Suprapubic skin (tissue), 4 donors: ENCODE data around the gene GPR146. TPM values are rescaled to one million over a fixed set of nuclear protein-coding genes. Genes with fewer than 3 reads are reported as not detected.

Experiments
- DNase-seq, 2 donors: peaks; one replicate each; pipeline ENCODE4 v3.0.0-alpha.2; 2019; ENCODE audit warnings: low spot score in 2 of 2
- H3K27ac ChIP-seq: fragments of 200-600 bp; sonication (generic); one replicate; pipeline ENCODE4 v1.5.1; 2019
- H3K27me3 ChIP-seq: fragments of 200-600 bp; sonication (generic); one replicate; pipeline ENCODE4 v1.5.1; 2019
- H3K36me3 ChIP-seq: fragments of 200-600 bp; sonication (generic); one replicate; pipeline ENCODE4 v1.5.1; 2019
- H3K4me1 ChIP-seq: fragments of 200-600 bp; sonication (generic); one replicate; pipeline ENCODE4 v1.5.1; 2019
- H3K4me3 ChIP-seq: fragments of 200-600 bp; sonication (generic); one replicate; pipeline ENCODE4 v1.5.1; 2019; ENCODE audit warnings: mild to moderate bottlenecking
- H3K9me3 ChIP-seq: fragments of 200-600 bp; sonication (generic); one replicate; pipeline ENCODE4 v1.5.1; 2019
- EP300 ChIP-seq: sonication (generic); formaldehyde crosslinking; IDR thresholded peaks from one replicate; pipeline ENCODE4 v1.6.1; 2017; ENCODE audit warnings: antibody characterized with exemption
- POLR2A ChIP-seq, 2 donors: fragments of 450-650 bp; IDR thresholded peaks; one replicate each; pipeline ENCODE4 v1.6.1; 2017; ENCODE audit warnings: antibody characterized with exemption in 2 of 2, mild to moderate bottlenecking in 2 of 2, moderate library complexity in 2 of 2
- POLR2AphosphoS5 ChIP-seq, 3 donors: sonication (generic); formaldehyde crosslinking; IDR thresholded peaks; one replicate each; pipeline ENCODE4 v1.6.1; 2017; ENCODE audit warnings: antibody characterized with exemption in 3 of 3
- WGBS: methylation state at CpG from one replicate; pipeline ENCODE4 v1.1.5; 2018; 5-methylcytosine and 5-hydroxymethylcytosine counted together
- total RNA-seq, 4 donors: library from RNA; depleted of rRNA; stranded (reverse); fragments of >200 nt; gene quantifications; one replicate each; pipeline ENCODE4 v1.1.0, GENCODE V29; 2016
- TF ChIP-seq, protein P1 (sequence below), 2 donors: fragments of 200-600 bp in 1 of 2; fragments of 450-650 bp in 1 of 2; sonication (generic) in 1 of 2; IDR thresholded peaks; one replicate each; pipeline ENCODE4 v1.5.1; 2016 to 2019; ENCODE audit warnings: antibody characterized with exemption in 2 of 2, mild to moderate bottlenecking in 1 of 2, moderate library complexity in 1 of 2

GPR146 gene
- total RNA-seq, 4 donors from 2014 or later: 24.1 to 50.8 (median 39.3) TPM

DNA sequence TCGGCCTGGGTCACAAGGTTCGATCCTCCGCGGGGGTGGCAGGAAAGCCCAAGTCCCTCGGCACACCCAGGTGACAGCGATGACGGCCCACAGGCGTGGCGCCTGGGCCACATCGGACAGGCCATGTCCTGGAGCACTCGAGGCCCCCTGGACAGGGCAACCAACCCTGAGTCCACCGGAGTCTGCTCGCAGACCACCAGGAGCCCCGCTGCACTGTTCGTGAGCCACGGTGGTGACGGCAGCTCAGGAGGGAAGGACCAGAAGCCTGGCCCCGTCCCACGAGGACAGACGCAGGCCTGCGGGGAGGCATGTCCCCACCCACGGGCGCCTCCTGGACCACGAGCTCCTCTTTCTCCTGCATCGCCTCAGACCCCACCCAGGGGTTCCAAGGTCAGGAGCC is 22.4 kb upstream of the GPR146 start:
- Histone ChIP-seq H3K27ac (no peak overlapping the region), H3K36me3 (peaks cover 39% of the 10 kb centered on the region), H3K4me3 (no peak overlapping the region), H3K27me3 (no peaks in the 10 kb centered on the region), H3K9me3 (no peaks in the 10 kb centered on the region), H3K4me1 (peaks cover 21% of the 10 kb centered on the region)
- WGBS: 96% methylated on average over 6 of the region's 25 CpGs
- TF ChIP-seq, protein P1, sequence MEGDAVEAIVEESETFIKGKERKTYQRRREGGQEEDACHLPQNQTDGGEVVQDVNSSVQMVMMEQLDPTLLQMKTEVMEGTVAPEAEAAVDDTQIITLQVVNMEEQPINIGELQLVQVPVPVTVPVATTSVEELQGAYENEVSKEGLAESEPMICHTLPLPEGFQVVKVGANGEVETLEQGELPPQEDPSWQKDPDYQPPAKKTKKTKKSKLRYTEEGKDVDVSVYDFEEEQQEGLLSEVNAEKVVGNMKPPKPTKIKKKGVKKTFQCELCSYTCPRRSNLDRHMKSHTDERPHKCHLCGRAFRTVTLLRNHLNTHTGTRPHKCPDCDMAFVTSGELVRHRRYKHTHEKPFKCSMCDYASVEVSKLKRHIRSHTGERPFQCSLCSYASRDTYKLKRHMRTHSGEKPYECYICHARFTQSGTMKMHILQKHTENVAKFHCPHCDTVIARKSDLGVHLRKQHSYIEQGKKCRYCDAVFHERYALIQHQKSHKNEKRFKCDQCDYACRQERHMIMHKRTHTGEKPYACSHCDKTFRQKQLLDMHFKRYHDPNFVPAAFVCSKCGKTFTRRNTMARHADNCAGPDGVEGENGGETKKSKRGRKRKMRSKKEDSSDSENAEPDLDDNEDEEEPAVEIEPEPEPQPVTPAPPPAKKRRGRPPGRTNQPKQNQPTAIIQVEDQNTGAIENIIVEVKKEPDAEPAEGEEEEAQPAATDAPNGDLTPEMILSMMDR (IDR thresholded peaks at IDR 0.05): no peak
- no peak for TF ChIP-seq POLR2A (IDR thresholded peaks at IDR 0.05)
- TF ChIP-seq POLR2AphosphoS5 (IDR thresholded peaks at IDR 0.05): no peak
- TF ChIP-seq EP300: no peak
- DNase-seq: no peak

DNA sequence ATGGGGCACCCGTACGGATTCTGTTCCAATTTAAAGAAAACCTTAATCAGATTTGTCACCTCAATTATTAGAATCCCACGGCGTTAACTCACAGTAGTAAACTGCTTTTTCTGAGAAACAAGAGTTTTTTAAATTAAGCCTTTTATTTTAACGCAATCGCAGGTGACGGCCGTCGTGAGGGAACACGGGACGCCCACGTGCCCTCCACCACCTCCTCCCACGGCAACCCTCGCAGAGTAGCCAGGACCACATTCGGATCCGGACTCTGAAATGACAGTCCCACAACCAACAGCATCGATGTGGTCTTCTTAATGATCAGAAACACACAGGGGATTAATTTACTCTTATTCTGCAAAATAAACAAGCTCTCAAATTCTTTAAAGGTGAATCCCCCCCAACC is 22.0 kb upstream of the GPR146 start:
- Histone ChIP-seq H3K27ac (no peak overlapping the region), H3K36me3 (peaks cover 39% of the 10 kb centered on the region), H3K4me1 (peaks cover 25% of the 10 kb centered on the region), H3K9me3 (no peaks in the 10 kb centered on the region), H3K27me3 (no peaks in the 10 kb centered on the region), H3K4me3 (no peak overlapping the region)
- WGBS: 96% methylated on average over 17 of the region's 17 CpGs
- TF ChIP-seq POLR2AphosphoS5 (IDR thresholded peaks at IDR 0.05) (no peak), EP300 (no peak), POLR2A (IDR thresholded peaks at IDR 0.05) (no peak)
- TF ChIP-seq, protein P1 (IDR thresholded peaks at IDR 0.05): no peak
- DNase-seq: no peak

DNA sequence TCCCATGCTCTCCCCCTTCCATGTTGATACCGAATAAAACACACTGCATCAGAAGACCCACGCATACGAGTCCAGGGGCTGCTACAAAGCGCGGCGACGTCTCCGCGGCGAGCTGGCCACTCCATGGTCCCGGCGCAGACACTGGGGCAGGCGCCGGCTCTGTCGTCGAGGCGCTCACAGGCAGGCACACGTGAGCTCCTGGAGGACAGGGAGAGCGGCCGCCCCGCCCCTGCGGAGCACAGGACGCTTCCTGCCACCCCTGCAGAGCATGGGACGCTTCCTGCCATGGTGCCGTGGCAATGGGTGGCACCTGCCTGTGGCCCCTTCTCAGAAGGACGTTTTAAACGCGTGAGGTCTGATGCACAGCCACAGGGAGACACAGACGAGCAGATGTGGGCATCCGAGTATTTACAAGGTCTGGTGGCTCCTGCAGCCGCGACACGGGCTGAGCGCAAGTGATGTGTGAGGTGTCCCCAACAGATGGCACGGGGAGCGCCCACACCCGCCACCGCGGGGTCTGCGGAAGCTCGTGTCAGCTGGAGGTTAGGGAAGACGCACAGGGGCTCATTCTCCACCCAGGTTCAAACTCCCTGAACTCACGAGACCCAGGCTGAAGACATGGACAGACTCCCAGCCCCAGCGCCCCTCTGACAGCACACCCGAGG is 21.4 kb upstream of the GPR146 start:
- Histone ChIP-seq H3K27me3 (no peaks in the 10 kb centered on the region), H3K36me3 (peaks cover 37% of the 10 kb centered on the region), H3K27ac (no peak overlapping the region), H3K9me3 (no peaks in the 10 kb centered on the region), H3K4me3 (no peak overlapping the region), H3K4me1 (peaks cover 31% of the 10 kb centered on the region)
- 95% methylated on average over 42 of the region's 45 CpGs for WGBS
- TF ChIP-seq, protein P1 (IDR thresholded peaks at IDR 0.05): no peak
- TF ChIP-seq POLR2A (IDR thresholded peaks at IDR 0.05) (no peak), POLR2AphosphoS5 (IDR thresholded peaks at IDR 0.05) (no peak), EP300 (no peak)
- no peak for DNase-seq

DNA sequence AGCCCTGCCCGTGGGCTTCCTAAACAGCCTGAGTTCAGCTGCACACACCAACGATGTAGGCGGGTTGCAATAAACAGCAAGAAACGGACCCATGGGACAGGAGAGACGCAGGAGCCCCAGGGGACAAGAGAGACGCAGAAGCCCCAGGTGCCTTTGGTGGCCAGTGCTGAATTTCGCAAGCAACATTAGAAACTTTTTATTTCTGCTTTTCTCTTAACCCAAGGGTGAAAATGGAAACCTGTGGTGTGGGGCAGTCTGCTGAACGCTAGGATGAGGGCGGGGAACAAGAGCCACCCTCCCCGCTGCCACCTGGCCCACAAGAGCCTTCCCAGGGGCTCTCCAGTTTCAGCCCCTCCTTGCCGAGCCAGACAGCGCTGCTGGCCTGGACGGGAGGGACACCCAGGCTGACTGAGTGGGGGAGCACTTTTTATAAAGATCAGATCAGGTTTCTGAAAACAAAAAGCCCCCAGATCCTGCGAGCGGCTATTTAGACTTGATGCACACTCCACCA is 20.0 kb upstream of the GPR146 start:
- Histone ChIP-seq H3K4me1 (peaks cover 46% of the 10 kb centered on the region), H3K36me3 (peaks cover 30% of the 10 kb centered on the region), H3K27ac (no peak overlapping the region), H3K4me3 (no peak overlapping the region), H3K27me3 (no peaks in the 10 kb centered on the region), H3K9me3 (no peaks in the 10 kb centered on the region)
- no peak for DNase-seq
- 79% methylated on average over 15 of the region's 15 CpGs for WGBS
- no peak for TF ChIP-seq POLR2AphosphoS5 (IDR thresholded peaks at IDR 0.05)
- no peak for TF ChIP-seq EP300
- no peak for TF ChIP-seq POLR2A (IDR thresholded peaks at IDR 0.05)

DNA sequence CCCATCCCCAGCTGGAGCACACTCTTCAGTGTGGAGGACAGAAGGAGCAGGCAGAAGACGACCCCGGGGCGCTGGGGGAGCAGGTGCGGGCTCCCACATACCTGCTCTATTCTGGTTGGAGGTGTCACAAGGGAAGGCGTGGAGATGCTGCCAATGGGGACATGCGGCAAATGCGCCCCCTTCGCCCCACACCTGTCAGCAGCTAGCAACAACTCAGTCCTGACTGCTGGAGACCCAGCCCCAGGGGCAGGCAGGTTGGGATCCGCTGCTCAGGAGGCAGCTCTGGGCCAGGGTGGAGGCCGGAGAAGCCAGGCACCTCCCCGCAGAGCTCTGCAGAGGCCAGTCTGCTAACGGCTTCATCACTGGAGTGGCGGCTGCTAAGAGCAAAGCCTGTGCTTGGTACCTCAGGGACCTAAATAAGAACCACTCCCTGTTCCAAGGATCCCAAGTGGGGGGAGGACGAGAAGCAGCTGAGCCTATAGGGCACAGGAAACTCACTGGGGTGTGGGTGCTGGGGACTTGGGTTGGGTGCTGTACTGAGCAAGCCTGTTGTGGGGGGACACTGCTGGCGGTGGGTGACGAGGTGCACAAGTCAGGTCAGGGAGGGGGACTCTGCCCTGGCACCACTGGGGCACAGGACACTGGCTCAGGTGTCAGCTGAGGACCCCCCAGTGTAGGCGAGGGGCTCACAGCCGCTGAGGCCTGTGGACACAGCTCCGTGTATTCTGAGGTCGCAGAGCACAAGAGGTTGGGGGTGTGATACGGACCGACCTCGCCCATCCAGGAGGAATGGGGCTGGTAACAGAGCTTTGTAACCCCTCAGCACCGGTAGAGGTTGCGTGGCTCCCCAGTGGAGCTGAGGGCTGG is 19.2 kb upstream of the GPR146 start:
- Histone ChIP-seq H3K4me1 (peaks cover 51% of the 10 kb centered on the region), H3K36me3 (peaks cover 26% of the 10 kb centered on the region), H3K27ac (no peak overlapping the region), H3K4me3 (no peak overlapping the region), H3K27me3 (no peaks in the 10 kb centered on the region), H3K9me3 (no peaks in the 10 kb centered on the region)
- 79% methylated on average over 14 of the region's 25 CpGs for WGBS
- no peak for DNase-seq
- TF ChIP-seq EP300: no peak
- TF ChIP-seq, protein P1 (IDR thresholded peaks at IDR 0.05): no peak
- TF ChIP-seq POLR2A (IDR thresholded peaks at IDR 0.05): no peak
- TF ChIP-seq POLR2AphosphoS5 (IDR thresholded peaks at IDR 0.05): no peak
